RWPE2 (cell line): ENCODE results near the gene STAB1.

ENCODE experiments used
- ATAC-seq: fragments of 200-7000 bp; cut with Tn5 transposase; 3 replicates; pipeline ENCODE4 v1.9.1; 2021; ENCODE audit warnings: low read depth
- DNase-seq: peaks from one replicate; pipeline ENCODE4 v3.0.0-alpha.2; 2020; ENCODE audit warnings: low spot score
- H3K27ac ChIP-seq: fragments of 450-650 bp; 2 replicates; pipeline ENCODE4 v1.5.1; 2017; ENCODE audit warnings: mild to moderate bottlenecking; ENCODE audit not compliant: poor library complexity, severe bottlenecking
- H3K27me3 ChIP-seq: fragments of 250-450 bp; sonication (Bioruptor Pico); 2 replicates; pipeline ENCODE4 v1.5.1; 2021; ENCODE audit warnings: mild to moderate bottlenecking, moderate library complexity; ENCODE audit not compliant: insufficient read depth, poor library complexity, severe bottlenecking
- H3K36me3 ChIP-seq: fragments of 250-450 bp; sonication (Bioruptor Pico); 2 replicates; pipeline ENCODE4 v1.5.1; 2020; ENCODE audit warnings: low read depth, mild to moderate bottlenecking, moderate library complexity
- H3K4me1 ChIP-seq: fragments of 250-450 bp; sonication (Bioruptor Pico); 2 replicates; pipeline ENCODE4 v1.5.1; 2021; ENCODE audit warnings: mild to moderate bottlenecking, moderate library complexity; ENCODE audit not compliant: insufficient read depth, poor library complexity, severe bottlenecking
- H3K4me3 ChIP-seq: fragments of 250-450 bp; sonication (Bioruptor Pico); 2 replicates; pipeline ENCODE4 v1.5.1; 2021; ENCODE audit warnings: mild to moderate bottlenecking, moderate library complexity; ENCODE audit not compliant: severe bottlenecking
- H3K9me3 ChIP-seq: fragments of 250-450 bp; sonication (Bioruptor Pico); 2 replicates; pipeline ENCODE4 v1.5.1; 2021; ENCODE audit warnings: mild to moderate bottlenecking, moderate library complexity; ENCODE audit not compliant: severe bottlenecking
- TF ChIP-seq, protein P1 (sequence below): fragments of 450-650 bp; IDR thresholded peaks from one replicate; pipeline ENCODE4 v1.5.1; 2017; ENCODE audit warnings: mild to moderate bottlenecking, moderate library complexity; ENCODE audit not compliant: poor library complexity, severe bottlenecking

The STAB1 gene

DNA sequence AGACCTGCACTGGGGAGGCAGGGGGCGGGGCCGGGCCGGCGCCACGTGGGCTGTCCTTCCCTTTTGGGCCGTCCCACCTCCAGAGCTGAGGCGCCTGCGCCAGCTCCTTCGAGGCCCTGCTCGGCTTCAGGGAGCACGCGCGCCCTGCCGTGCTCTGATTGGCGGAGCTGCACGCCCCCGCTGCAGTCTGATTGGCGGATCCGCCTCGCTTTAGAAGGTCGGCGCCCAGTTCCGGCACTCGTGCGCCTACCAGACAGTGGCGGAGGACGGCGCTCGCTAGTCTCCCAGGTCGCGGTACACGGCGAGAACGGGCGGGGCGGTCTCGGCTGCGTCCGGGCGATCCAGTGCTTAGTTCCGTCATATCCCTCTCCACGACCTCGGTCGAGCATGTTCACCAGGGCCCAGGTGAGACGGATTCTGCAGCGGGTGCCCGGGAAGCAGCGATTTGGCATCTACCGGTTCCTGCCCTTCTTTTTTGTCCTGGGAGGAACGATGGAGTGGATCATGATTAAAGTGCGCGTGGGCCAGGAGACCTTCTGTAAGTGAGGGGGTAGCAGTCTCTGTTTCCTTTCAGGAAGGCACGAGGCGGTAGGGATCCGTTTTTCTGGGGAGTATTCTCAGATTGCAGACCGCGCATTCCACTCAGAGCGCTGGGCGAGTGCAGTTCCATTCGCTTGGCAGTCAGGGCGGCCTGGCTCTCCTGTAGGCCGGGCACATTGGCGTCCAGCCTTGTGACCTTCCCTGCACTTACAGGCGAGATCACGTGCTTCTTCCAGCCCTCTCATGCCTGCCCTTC lies 41.4 kb downstream of the STAB1 start, which contains the start of gene UQCC5:
TSS of gene UQCC5 (plus strand) at position 237 of the 796 bp plus-strand sequence. CDS start at position 388, 151 bp downstream.
- Histone ChIP-seq H3K36me3 (peaks cover 19% of the 10 kb centered on the region), H3K4me1 (peaks cover 23% of the 10 kb centered on the region), H3K9me3 (no peaks in the 10 kb centered on the region), H3K27me3 (no peaks in the 10 kb centered on the region), H3K4me3 (peak within 1 kb of the TSS; percentile 52), H3K27ac (peak within 1 kb of the TSS; percentile 73)
- DNase-seq (peak; percentile 97), ATAC-seq (peak; percentile 88)
- TF ChIP-seq, protein P1, sequence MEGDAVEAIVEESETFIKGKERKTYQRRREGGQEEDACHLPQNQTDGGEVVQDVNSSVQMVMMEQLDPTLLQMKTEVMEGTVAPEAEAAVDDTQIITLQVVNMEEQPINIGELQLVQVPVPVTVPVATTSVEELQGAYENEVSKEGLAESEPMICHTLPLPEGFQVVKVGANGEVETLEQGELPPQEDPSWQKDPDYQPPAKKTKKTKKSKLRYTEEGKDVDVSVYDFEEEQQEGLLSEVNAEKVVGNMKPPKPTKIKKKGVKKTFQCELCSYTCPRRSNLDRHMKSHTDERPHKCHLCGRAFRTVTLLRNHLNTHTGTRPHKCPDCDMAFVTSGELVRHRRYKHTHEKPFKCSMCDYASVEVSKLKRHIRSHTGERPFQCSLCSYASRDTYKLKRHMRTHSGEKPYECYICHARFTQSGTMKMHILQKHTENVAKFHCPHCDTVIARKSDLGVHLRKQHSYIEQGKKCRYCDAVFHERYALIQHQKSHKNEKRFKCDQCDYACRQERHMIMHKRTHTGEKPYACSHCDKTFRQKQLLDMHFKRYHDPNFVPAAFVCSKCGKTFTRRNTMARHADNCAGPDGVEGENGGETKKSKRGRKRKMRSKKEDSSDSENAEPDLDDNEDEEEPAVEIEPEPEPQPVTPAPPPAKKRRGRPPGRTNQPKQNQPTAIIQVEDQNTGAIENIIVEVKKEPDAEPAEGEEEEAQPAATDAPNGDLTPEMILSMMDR, result no peak

GRCh38 chr3:52537165-52537620 lies 42.1 kb downstream of the STAB1 start:
- Histone ChIP-seq H3K36me3 (peaks cover 25% of the 10 kb centered on the region), H3K27ac (peak overlapping the region; percentile 59)
- ATAC-seq, result no peak

DNA sequence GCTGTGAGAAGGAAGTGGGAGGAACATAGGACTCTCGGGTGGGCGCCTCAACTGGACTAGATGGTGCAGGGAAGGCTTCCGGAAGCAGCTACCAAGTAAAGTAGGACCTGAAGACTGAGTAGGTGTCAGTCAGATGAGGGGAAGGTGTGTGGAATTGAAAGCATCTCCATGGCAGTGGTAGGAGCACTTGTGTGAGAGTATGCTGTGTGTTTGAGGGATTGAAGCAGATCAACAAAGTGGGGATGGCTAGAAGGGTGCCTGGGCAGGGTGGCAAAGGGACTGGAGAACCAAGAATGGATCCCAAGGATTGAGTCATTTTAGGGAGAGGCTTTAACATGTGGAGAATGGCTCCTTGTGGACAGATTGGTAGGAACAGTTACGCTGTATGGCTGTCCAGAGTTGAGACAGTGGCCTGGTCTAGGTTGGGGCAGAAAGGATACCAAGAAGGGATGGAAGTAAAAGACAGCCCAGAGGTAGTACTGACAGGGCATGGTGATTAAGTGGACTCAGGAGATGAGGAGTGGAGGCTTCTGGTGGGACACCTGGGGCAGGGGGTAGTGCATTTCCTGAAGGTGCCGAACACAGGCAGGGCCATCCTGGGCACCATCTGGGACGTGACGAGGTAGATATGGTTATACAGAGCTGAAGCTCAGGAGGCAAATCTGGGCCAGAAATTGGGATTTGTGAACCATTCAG lies 42.7 kb downstream of the STAB1 start:
- Histone ChIP-seq H3K4me3 (peak overlapping the region; percentile 52), H3K9me3 (no peaks in the 10 kb centered on the region), H3K4me1 (peaks cover 23% of the 10 kb centered on the region), H3K36me3 (peaks cover 25% of the 10 kb centered on the region), H3K27me3 (no peaks in the 10 kb centered on the region), H3K27ac (peak overlapping the region; percentile 59)
- ATAC-seq (no peak), DNase-seq (no peak)
- TF ChIP-seq, protein P1, result no peak

More at GRCh38 chr3:52537165-52537620, 42.1 kb downstream of the STAB1 start:
- Histone ChIP-seq H3K4me1 (peaks cover 23% of the 10 kb centered on the region), H3K9me3 (no peaks in the 10 kb centered on the region), H3K4me3 (peak overlapping the region; percentile 52), H3K27me3 (no peaks in the 10 kb centered on the region)
- TF ChIP-seq, protein P1, result no peak
- no peak for DNase-seq

GRCh38 chr3:52539010-52539653 lies 44.0 kb downstream of the STAB1 start:
- H3K27ac ChIP-seq, result peak overlapping the region; percentile 39
- peaks cover 23% of the 10 kb centered on the region for H3K4me1 ChIP-seq
- no peaks in the 10 kb centered on the region for H3K27me3 ChIP-seq
- peaks cover 25% of the 10 kb centered on the region for H3K36me3 ChIP-seq
- DNase-seq, result no peak
- no peaks in the 10 kb centered on the region for H3K9me3 ChIP-seq
- TF ChIP-seq, protein P1, result no peak
- H3K4me3 ChIP-seq, result no peak overlapping the region
- no peak for ATAC-seq
